GM18520 (cell line): Measurements from ENCODE around the gene NRDE2.
"Not testable (repeated sequence)": the region's sequence is repeated elsewhere in the genome, so short reads cannot be mapped to it uniquely, and the experiment has no call there.

Source experiments
- ATAC-seq: cut with Tn5 transposase; IDR thresholded peaks from one replicate; pipeline ENCODE4 v1.9.1; 2021; ENCODE audit not compliant: unreplicated experiment

NRDE2 gene

DNA sequence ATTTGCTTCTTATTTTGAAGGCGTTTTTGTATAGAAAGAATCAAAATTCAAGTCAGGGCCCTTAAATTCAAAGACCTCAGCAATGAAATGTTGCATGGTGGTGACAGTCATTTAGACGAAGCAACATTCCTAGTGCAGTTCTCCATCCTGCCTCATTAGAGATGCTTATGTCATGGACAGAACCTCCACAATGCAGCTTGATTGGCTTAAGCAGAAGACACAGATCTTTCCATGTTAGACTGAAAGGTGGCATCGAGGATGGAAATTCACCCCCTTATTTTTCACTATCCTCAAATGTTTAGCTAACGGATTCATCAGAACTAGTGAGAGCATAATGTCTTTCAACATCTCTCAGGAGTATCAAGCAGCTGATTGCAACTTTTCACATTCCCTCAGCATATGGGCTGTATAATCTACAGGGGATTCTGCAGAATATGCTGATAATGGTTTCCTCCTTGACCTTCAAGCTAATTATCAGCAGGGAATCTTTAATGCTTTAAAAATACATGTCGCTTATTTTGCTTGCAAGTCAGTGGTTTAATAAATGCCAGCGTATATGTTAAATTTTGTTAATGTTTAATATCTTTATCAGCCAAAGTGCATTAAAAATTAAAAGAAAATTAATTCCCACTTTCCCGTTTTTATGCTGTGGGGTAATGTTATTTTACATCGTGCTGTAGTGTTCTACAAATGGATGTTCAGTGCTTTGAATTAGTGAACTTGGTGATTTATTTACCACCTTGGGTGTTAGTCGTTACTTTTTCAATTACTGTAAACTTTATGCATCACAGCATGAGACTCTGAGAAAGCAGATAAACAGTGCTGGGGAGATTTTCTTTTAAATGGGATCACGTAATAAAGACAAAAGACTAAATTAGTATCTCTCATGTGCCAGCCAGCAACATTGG, 12.8 kb upstream of the NRDE2 start:
- ATAC-seq, result no peak

DNA sequence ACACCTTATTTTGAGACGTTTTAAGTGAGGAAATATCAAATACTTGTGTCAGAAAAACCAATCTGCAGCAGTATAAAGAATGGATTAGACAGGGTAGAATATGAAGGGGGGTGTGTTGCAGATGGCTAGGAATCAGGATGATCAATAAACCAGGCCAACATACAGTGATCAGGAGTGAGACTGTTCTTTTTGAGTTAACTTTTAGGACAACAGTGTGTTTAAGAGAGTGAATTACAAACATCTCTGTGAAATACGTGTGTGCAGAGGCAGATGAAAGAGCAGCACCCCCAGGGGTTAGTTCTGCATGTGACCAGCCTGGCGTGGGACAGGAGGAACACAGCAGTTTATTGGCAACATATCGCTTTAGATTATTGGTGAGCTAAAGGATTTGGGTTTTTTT, 10.6 kb upstream of the NRDE2 start:
- ATAC-seq, result no peak

DNA sequence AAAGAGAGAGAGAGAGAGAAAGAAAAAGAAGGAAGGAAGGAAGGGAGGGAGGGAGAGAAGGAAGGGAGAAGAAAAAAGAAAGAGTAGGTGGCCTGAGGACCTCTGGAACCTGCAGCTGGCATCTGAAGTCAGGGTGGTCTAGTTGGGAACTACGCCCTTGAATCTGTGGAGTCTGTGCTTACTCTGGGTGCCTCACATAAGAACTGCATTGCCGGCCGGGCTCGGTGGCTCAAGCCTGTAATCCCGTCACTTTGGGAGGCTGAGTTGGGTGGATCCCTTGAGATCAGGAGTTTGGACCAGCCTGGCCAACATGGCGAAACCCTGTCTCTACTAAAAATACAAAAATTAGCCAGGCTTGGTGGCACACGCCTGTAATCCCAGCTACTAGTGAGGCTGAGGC, 10.0 kb upstream of the NRDE2 start:
- ATAC-seq, result no peak

DNA sequence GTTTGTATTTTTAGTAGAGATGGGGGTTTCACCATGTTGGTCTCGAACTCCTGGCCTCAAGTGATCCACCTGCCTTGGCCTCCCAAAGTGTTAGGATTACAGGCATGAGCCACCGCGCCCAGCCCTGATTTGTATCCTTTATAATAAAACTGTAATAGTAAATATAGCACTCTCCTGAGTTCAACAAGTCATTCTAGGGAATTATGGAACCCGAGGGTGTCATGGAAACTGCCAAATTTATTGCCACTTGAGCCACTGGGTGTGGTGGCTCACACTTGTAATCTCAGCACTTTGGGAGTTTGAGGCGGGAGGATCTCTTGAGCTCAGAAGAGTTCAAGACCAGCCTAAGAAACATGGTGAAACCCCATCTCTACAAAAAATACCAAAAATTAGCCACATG, 9.5 kb upstream of the NRDE2 start:
- ATAC-seq, result not testable (repeated sequence)

DNA sequence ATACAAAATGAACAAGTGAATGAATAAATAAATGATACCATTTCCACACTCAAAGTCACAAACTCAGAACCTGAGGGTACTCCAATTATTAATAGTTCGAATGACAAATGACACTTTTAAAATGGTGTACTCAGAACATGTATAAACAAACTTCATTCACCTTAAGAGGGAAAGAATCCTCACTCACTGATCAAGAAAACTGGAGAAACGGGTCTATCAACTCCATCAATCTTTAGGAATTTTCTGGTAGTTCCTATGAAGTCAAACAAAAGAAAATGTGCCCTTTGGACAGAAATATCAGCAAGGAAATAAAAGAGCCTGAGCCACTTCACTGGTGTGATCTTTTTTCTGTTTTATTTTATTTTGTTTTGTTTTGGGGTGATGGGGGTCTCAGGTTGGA, 5.2 kb upstream of the NRDE2 start:
- no peak for ATAC-seq

DNA sequence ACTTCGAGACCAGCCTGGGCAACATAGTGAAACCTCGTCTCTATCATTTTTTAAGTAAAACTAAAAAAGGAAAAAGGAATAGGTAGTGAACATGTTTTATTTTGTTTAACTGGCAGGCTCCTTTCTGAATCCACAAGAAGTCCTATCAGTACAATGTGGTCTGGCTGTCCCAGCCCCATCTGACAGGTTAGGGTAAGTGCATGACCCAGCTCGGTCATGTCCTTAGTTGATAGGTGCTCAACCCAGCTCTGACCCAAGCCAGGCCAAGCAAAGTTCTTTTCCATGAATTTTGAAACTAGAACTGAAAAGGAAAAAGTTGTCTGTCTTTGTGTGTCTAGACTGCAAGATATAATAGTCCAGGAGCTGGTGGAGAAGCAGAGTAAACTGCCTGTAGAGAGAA, 4.7 kb upstream of the NRDE2 start:
- no peak for ATAC-seq

DNA sequence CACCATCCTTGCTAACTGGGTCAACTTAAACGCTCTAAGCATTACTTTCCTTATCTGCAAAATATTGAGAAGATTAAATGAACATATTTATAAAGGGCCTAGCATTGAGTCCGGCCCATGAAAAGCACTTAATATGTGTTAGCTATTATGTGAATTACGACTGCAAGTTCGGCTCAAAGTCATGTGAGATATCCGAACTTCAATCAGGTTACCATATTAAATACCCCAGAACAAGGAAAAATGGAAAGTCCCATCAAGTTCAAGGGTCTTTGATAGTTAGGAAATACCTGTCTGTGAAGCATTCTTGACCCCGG, 487 bp upstream of the NRDE2 start:
- no peak for ATAC-seq

DNA sequence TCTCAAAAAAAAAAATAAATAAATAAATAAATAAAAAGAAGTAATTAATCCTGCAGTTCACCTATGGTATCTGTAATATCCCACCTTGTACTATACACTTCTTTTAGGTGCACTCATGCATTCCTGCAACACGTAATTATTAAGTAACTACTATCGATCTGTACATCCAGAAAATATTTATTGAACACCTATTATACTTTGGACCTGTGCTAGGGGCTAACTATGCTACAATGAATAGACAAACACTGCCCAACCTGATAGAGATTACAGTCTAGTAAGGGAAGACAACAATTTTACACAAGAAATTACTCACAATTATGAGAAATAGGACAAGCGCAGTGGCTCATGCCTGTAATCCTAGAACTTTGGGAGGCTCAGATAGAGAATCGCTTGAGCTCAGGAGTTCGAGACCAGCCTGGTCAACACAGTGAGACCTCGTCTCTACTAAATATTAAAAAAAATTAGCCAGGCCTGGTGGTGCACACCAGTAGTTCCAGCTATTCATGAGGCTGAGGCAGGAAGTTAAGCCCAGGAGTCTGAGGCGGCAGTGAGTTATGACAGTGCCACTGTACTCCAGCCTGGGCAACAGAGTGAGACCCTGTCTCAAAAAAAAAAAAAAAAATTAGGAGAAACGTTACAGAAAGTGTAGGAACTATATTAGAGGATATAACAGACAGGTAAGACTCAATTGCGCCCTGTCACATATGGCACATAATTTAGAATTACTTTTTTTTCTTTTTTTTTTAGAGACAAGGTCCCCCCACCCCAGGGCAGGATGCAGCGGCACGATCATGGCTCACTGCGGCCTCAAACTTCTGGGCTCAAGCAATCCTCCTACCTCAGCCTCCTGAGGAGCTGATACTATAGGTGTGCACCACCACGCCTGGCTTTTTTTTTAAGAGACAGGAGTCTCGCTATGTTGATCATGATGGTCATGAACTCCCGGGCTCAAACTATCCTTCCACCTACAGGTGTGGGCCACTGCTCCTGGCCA, 1.2 kb downstream of the NRDE2 start:
- ATAC-seq, result no peak

DNA sequence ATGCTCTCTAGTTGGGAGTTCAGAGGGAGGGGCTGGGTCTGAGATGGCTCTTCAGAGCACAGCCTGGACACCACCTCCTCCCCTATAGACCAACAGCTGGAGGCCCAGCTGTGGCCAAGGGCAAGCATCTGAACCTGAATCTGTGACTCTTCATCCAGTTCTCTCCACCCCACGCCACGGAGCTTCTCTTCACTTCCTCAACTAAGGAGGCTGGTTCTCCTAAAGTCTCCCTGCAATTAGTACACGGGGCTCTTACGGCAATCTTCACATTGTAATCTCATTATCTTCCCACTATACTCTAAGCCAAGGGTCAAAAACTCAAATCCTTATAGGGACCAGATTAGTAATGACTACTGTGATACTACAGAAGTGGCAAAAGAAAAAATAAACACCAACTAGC, 9.8 kb downstream of the NRDE2 start:
- ATAC-seq, result no peak

DNA sequence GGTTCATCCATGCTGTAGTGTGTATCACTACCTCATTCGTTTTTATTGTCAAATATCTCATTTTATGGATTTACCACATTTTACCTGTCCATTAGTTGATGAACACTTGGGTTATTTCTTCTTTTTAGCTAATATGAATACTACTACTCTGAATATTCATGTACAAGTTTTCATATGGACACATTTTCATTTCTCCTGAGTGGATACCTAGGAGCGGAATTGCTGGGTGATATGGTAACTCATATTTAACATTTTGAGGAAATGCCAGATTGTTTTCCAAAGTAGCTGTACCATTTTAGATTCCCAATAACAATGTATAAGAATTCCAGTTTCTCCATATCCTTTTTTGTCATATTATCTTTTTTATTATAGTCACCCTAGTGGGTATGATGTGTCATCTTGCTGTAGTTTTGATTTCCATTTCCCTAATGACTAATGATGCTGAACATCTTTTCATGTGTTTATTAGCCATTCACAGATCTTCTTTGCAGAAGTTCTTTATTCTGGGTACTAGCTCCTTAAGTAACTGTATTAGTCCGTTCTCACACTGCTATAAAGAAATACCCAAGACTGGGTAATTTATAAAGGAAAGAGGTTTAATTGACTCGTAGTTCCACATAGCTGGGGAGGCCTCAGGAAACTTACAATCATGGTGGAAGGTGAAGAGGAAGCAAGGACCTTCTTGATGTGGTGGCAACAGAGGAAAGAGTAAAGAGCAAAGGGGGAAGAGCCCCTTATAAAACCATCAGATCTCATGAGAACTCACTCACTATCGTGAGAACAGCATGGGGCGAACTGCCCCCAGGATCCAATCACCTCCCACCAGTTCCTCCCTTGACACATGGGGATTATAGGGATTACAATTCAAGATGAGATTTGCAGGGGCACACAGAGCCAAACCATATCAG, 11.9 kb downstream of the NRDE2 start:
- ATAC-seq, result no peak

DNA sequence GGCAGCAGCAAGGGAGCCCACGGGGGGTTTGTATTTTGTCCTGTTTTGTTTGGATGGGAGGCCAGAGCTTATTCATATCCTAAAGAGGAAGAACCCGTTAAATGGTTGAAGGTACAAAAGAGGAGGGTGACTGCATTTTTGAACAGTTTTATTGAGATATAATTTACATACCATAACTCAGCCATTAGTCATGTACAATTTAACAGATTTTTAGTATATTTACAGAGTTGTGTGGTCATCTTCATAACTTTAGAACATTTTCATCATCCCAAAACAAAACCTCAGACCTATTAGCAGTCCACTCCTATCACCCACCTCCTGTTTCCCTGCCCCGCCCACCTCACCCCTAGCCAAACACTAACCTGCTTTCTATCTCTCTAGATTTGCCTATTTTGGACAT, 12.6 kb downstream of the NRDE2 start:
- ATAC-seq, result no peak

DNA sequence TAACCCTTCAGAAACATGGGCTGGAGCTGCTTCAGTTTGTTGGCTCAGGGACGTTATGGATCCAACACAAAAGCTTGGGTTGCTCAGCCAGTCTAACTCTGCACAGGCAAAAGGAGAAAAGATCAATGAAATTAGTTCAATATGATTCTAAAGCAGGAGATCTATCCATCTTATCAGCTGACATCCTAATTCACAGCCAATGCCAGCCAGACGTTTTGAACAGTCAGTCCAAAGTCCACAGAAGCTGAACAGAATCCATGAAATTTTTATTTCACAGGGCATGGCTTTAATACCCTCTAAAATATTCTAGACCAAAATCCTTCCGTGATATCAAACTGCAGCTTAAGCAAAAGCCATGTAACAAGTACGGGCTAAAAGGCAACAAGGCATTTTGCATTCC, 13.7 kb downstream of the NRDE2 start:
- ATAC-seq, result no peak

DNA sequence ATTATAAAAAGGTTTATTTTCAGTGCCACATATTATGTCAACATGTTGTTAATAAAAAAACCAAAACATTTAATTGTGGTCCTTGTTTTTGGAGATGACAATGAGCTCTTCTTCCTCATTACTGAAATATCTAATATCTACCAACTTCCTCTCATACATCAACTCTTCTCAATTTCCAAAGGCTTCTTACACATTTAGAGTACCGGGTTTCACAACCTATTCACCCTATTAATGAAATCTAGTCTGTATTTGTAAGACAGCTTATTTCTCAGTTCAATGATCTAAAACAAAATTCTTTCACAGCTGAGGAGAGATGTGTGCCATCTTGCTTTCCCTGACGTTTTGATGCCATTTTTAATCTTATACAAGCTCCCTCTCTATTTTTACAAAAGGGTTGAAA, 14.5 kb downstream of the NRDE2 start:
- ATAC-seq, result no peak

DNA sequence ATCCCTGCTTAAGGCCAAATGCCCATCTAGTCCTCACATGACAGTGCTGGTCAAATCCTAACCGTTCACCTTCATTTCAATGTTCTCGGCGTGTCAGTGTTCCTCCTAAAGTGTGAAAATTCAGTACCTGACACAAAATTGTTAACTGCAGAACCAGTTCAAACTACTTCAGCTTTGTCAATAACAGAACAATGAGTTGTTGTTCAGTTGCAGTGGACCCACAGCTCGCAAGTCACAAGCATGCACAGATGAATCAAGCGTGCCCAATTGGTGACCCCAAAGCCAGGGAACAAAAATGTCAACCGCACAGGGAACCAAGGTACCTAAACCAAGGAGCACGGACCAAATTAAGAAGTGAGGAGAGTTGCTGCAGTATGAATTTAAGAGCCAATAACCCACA, 23.2 kb downstream of the NRDE2 start:
- ATAC-seq, result no peak

DNA sequence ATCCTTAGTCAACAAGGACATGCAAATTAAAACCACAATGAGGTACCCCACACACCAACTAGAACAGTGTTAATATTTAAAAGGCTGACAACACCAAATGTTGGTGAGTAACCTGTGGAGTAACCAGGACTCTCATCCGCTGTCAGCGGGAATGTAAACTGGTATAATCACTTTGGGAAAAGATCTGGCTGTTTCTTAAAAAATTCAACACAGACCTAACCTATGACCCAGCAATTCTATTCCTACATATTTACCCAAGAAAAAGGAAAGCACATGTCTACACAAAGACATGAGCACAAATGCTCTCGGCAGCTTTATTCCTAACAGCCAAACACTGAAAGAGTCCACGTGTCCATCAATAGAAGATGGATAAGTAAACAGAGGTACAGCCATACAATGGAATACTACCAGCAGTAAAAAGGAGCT, 26.6 kb downstream of the NRDE2 start:
- ATAC-seq, result no peak

DNA sequence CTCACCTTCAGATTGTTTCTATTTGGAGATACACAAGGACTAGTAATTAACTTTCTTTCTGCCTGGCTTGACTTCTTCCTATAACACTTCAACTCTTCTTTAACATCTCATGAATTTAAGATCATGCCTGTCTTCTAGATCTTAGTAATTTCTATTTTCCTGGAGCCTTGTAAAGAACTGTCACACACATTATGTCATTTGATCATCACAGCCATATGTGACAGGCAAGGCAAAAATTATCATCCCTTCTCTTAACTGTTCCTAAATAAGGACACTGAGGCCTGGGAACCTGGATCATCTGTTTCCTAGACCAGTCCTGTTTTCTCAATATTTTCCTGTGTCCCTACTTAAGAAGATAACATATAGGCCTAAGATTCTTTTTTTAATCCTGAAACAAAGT, 27.2 kb downstream of the NRDE2 start:
- ATAC-seq, result no peak

DNA sequence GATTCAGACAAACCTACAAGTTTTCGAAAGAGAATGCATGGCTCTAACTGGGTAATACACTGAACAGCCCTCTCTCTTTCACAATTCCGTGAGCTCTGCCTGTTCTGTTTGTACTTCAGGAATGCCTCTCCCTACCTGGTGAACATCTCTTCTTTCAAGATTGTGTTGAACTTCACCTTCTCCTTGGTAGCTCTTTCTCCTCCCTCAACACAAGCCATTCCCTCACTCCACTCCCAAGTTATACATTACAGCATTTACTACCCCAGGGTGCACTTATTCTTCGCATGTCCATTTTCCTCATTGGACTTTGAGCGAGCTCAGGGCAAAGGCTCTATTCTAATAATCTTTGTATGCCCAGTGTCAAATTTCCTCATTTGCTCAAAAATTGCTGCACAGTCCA, 28.3 kb downstream of the NRDE2 start:
- no peak for ATAC-seq

DNA sequence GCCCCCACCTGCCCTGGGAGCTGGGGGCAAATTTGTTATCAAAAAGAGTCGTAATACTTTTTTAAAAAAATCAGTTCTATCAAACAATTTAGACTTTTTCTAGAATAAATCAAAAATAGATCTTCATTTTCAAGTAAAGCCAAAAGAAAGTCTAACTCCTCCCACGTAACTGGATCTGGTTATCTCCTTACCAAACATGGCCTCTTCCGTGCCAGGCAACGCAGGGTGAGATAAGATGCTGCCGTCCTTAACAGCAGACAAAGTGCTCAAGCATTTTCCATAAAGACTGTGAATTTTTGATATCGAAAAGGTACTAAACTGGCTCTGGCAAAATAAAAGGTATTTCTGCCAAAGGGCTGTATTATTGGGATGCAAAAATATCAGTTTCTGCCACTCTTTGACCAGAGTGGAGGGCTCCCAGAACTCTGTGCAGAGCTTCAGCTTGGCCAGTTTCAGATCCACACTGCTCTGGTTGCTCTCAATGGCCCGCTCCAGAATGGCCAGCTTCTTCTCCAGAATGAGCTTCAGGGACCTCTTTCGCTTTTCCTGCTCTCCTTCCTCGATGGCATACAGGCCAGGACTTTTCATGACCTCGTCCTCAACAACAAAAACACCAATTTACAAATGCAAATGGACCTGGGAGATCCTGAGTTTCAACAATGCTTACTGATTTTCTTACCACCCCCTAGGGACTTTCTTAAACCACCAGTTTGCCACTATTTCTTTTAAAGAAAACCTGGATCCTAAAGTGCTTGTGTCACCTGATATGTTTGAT, 29.0 kb downstream of the NRDE2 start:
- no peak for ATAC-seq

DNA sequence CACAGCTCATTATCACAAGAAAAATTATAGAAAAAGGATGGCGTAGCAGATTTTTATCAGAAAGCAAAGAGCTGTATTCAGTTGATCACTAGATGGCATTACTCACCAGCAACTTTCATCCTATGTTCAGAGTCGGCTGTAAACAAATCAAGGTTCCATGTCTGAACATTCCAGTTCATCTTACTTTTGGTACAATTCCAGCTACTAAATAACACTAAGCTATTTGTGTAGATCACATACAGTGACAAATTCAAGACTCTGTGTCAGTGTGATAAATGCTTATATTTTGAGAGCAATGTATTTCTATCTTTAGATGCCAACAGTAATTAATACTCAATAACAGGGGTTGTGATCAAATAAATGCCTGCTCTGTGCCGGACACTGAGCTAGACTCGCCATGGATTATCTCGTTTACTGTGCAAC, 30.1 kb downstream of the NRDE2 start:
- ATAC-seq, result no peak

DNA sequence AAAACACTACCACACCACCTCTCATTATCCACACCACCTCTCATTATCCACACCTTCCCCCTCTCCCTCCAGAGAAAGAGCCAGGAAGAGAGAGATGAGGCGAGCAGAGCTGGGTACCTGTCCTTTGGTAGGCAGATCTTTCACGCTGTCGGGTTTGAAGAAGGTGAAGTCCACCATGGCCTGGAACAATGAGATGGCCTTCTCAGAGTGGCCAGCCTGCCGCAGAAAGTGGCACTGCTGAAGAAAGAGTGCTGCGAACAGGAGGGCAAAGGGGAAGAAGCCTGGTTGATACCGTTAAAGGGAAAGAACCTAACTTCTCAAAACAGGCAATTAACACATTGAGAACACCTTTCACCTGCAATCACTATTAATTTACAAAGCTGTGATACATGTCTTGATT, 30.6 kb downstream of the NRDE2 start:
- no peak for ATAC-seq
